Lung (tissue), 12 donors: ENCODE data around the gene PPP1R1B. TPM values are rescaled to one million over a fixed set of nuclear protein-coding genes. Genes with fewer than 3 reads are reported as not detected.

Experiments
- ATAC-seq: fragments of 200-7000 bp; cut with Tn5 transposase; one replicate; pipeline ENCODE4 v1.9.1; 2020; ENCODE audit warnings: moderate number of reproducible peaks; ENCODE audit not compliant: insufficient read depth, low FRiP score
- DNase-seq, 3 donors: peaks; one replicate each; pipeline ENCODE4 v3.0.0-alpha.2; 2013 to 2017
- H3K27ac ChIP-seq, 2 donors: one replicate each; pipeline ENCODE4 v1.5.1; 2013; ENCODE audit warnings: mild to moderate bottlenecking in 2 of 2, moderate library complexity in 2 of 2, control low read depth in 1 of 2, inconsistent platforms in 1 of 2, low read depth in 1 of 2, low read length in 1 of 2
- H3K27me3 ChIP-seq, 3 donors: one replicate each; pipeline ENCODE4 v1.5.1; 2013; ENCODE audit warnings: low read length in 2 of 3; ENCODE audit not compliant: control insufficient read depth in 3 of 3, insufficient read depth in 3 of 3
- H3K36me3 ChIP-seq, 4 donors: one replicate each; pipeline ENCODE4 v1.5.1; 2013; ENCODE audit warnings: low read length in 4 of 4, mild to moderate bottlenecking in 1 of 4, moderate library complexity in 1 of 4; ENCODE audit not compliant: control insufficient read depth in 4 of 4, insufficient read depth in 4 of 4
- H3K4me1 ChIP-seq, 5 donors: one replicate each; pipeline ENCODE4 v1.5.1; 2013; ENCODE audit warnings: low read length in 5 of 5, mild to moderate bottlenecking in 2 of 5, moderate library complexity in 1 of 5; ENCODE audit not compliant: control insufficient read depth in 5 of 5, insufficient read depth in 5 of 5
- H3K4me3 ChIP-seq: one replicate; pipeline ENCODE4 v1.5.1; 2013; ENCODE audit warnings: mild to moderate bottlenecking, control low read depth, moderate library complexity
- H3K9ac ChIP-seq, 2 donors: one replicate each; pipeline ENCODE4 v1.5.1; 2013; ENCODE audit warnings: low read length in 2 of 2, control low read depth in 1 of 2; ENCODE audit not compliant: insufficient read depth in 1 of 2
- H3K9me3 ChIP-seq, 4 donors: one replicate each; pipeline ENCODE4 v1.5.1; 2013; ENCODE audit warnings: low read length in 3 of 4, mild to moderate bottlenecking in 1 of 4, moderate library complexity in 1 of 4; ENCODE audit not compliant: control insufficient read depth in 4 of 4, insufficient read depth in 3 of 4
- CTCF ChIP-seq: IDR thresholded peaks from 2 replicates; pipeline ENCODE4 v1.5.1; 2012; ENCODE audit warnings: mild to moderate bottlenecking; ENCODE audit errors: control extremely low read depth, extremely low read depth
- WGBS, 2 donors: extraction: QIAGEN DNeasy Blood & Tissue Kit; methylation state at CpG; one replicate each; pipeline ENCODE4 v1.1.7; 2013; 5-methylcytosine and 5-hydroxymethylcytosine counted together
- polyA plus RNA-seq, 2 donors: library from polyadenylated mRNA; stranded (reverse); fragments of 200-250 nt; gene quantifications; one replicate each; pipeline ENCODE4 v1.2.1, GENCODE V29; 2013
- total RNA-seq, 2 donors: library from RNA; depleted of rRNA in 1 of 2; stranded (reverse); fragments of >200 nt in 1 of 2; gene quantifications; one replicate each; pipeline ENCODE4 v1.2.1, GENCODE V29; 2014 to 2021
- donor health status: control.
- donor health status: control.
- donor health status: Bipolar disorder and iron deficiency.
- donor health status: healthy.
- donor health status: DM: yes; HTN: yes; CAD: no.

PPP1R1B gene
- total and polyA plus RNA-seq, 4 donors = 21.3 to 36.4 (median 24.8) TPM

- Histone ChIP-seq H3K36me3 (peaks cover 0 to 8% (median 1%) of the 10 kb centered on the region in 4 donors), H3K4me3 (no peak overlapping the region), H3K27me3 (no peaks in the 10 kb centered on the region), H3K9ac (no peak overlapping the region), H3K27ac (peak overlapping the region in 1 of 2 donors; percentile 20), H3K4me1 (peaks cover 0 to 48% (median 13%) of the 10 kb centered on the region in 5 donors), H3K9me3 (no peaks in the 10 kb centered on the region)
- no peak for TF ChIP-seq CTCF
- ATAC-seq (no peak), DNase-seq (no peak)
- 44 to 55% methylated on average over 7 of the region's 7 CpGs for WGBS, 2 donors
Measured at GRCh38 chr17:39641883-39642282, 15.1 kb downstream of the PPP1R1B start.

GRCh38 chr17:39642291-39643074, 15.7 kb downstream of the PPP1R1B start:
- 66 to 73% methylated on average over 9 of the region's 9 CpGs for WGBS, 2 donors
- H3K4me1 ChIP-seq = peaks cover 0 to 52% (median 13%) of the 10 kb centered on the region in 5 donors
- H3K27ac ChIP-seq = peak overlapping the region in 1 of 2 donors; percentile 20
- H3K27me3 ChIP-seq = no peaks in the 10 kb centered on the region
- no peak for TF ChIP-seq CTCF
- H3K9ac ChIP-seq = no peak overlapping the region
- H3K4me3 ChIP-seq = no peak overlapping the region
- no peaks in the 10 kb centered on the region for H3K9me3 ChIP-seq
- ATAC-seq (no peak), DNase-seq (no peak)
- peaks cover 0 to 8% (median 1%) of the 10 kb centered on the region in 4 donors for H3K36me3 ChIP-seq

- no peak for DNase-seq
- H3K27me3 ChIP-seq = no peaks in the 10 kb centered on the region
- TF ChIP-seq CTCF = no peak
- 64 to 76% methylated on average over 4 of the region's 4 CpGs for WGBS, 2 donors
- peak overlapping the region in 1 of 2 donors; percentile 13 for H3K27ac ChIP-seq
- H3K4me1 ChIP-seq = peaks cover 0 to 45% (median 7%) of the 10 kb centered on the region in 5 donors
- H3K9me3 ChIP-seq = no peaks in the 10 kb centered on the region
- no peak overlapping the region for H3K4me3 ChIP-seq
- H3K36me3 ChIP-seq = peaks cover 0 to 4% (median 1%) of the 10 kb centered on the region in 4 donors
- no peak for ATAC-seq
- H3K9ac ChIP-seq = no peak overlapping the region
Measured at GRCh38 chr17:39643271-39643670, 16.5 kb downstream of the PPP1R1B start.
